IMR-90 (cell line): ENCODE measurements around the gene PYGM.

Experiments
- CEBPB ChIP-seq: IDR thresholded peaks from 2 replicates; pipeline ENCODE4 v1.6.1; 2012; ENCODE audit warnings: low read depth, low read length, improper control_type of control experiment
- MXI1 ChIP-seq: IDR thresholded peaks from 2 replicates; pipeline ENCODE4 v1.6.1; 2012; ENCODE audit warnings: low read depth, mild to moderate bottlenecking, low read length, moderate library complexity, borderline replicate concordance
- POLR2A ChIP-seq: IDR thresholded peaks from 2 replicates; pipeline ENCODE4 v1.6.1; 2012; ENCODE audit warnings: mild to moderate bottlenecking, low read depth, low read length
- RAD21 ChIP-seq: IDR thresholded peaks from 2 replicates; pipeline ENCODE4 v1.6.1; 2012; ENCODE audit warnings: low read length, improper control_type of control experiment
- TF ChIP-seq, protein P1 (sequence below): conservative IDR thresholded peaks from 2 replicates; pipeline ENCODE4 v1.5.1; 2012; ENCODE audit warnings: mild to moderate bottlenecking, low read depth, low read length, improper control_type of control experiment
- TF ChIP-seq, protein P2 (sequence below): fragments of 150-350 bp; IDR thresholded peaks from 2 replicates; pipeline ENCODE4 v1.6.1; 2017; ENCODE audit warnings: mild to moderate bottlenecking, antibody characterized with exemption, low read length, low read depth

DNA sequence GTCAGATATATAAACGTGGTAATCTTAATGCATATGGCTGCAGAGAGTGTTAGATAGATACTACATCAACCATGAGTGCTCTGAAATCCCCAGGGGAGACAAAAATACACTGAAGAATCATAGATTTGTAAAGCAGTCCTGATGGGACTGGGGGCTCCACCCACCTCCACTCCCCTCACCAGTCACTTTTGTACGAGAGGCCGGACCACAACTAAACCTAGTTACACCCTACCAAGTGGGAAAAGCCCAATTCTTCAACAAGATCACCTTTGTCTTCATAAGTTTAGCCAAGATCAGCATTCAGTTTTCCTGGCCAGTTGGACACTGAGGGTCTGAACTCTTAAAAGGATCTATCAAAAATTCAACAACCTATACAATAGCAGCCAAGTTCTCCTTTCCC is 17.1 kb upstream of the PYGM start:
- TF ChIP-seq, protein P1, sequence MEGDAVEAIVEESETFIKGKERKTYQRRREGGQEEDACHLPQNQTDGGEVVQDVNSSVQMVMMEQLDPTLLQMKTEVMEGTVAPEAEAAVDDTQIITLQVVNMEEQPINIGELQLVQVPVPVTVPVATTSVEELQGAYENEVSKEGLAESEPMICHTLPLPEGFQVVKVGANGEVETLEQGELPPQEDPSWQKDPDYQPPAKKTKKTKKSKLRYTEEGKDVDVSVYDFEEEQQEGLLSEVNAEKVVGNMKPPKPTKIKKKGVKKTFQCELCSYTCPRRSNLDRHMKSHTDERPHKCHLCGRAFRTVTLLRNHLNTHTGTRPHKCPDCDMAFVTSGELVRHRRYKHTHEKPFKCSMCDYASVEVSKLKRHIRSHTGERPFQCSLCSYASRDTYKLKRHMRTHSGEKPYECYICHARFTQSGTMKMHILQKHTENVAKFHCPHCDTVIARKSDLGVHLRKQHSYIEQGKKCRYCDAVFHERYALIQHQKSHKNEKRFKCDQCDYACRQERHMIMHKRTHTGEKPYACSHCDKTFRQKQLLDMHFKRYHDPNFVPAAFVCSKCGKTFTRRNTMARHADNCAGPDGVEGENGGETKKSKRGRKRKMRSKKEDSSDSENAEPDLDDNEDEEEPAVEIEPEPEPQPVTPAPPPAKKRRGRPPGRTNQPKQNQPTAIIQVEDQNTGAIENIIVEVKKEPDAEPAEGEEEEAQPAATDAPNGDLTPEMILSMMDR: no peak
- TF ChIP-seq, protein P2, sequence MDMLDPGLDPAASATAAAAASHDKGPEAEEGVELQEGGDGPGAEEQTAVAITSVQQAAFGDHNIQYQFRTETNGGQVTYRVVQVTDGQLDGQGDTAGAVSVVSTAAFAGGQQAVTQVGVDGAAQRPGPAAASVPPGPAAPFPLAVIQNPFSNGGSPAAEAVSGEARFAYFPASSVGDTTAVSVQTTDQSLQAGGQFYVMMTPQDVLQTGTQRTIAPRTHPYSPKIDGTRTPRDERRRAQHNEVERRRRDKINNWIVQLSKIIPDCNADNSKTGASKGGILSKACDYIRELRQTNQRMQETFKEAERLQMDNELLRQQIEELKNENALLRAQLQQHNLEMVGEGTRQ: no peak
- TF ChIP-seq MXI1: no peak
- no peak for TF ChIP-seq POLR2A
- no peak for TF ChIP-seq RAD21
- no peak for TF ChIP-seq CEBPB
